Lung (tissue), 12 donors: ENCODE results near the gene SDCBP2. TPM values are rescaled to one million over a fixed set of nuclear protein-coding genes. Genes with fewer than 3 reads are reported as not detected.

ENCODE experiments used
- ATAC-seq: fragments of 200-7000 bp; cut with Tn5 transposase; one replicate; pipeline ENCODE4 v1.9.1; 2020; ENCODE audit warnings: moderate number of reproducible peaks; ENCODE audit not compliant: insufficient read depth, low FRiP score
- DNase-seq, 3 donors: peaks; one replicate each; pipeline ENCODE4 v3.0.0-alpha.2; 2013 to 2017
- H3K27ac ChIP-seq, 2 donors: one replicate each; pipeline ENCODE4 v1.5.1; 2013; ENCODE audit warnings: mild to moderate bottlenecking in 2 of 2, moderate library complexity in 2 of 2, control low read depth in 1 of 2, inconsistent platforms in 1 of 2, low read depth in 1 of 2, low read length in 1 of 2
- H3K27me3 ChIP-seq, 3 donors: one replicate each; pipeline ENCODE4 v1.5.1; 2013; ENCODE audit warnings: low read length in 2 of 3; ENCODE audit not compliant: control insufficient read depth in 3 of 3, insufficient read depth in 3 of 3
- H3K36me3 ChIP-seq, 4 donors: one replicate each; pipeline ENCODE4 v1.5.1; 2013; ENCODE audit warnings: low read length in 4 of 4, mild to moderate bottlenecking in 1 of 4, moderate library complexity in 1 of 4; ENCODE audit not compliant: control insufficient read depth in 4 of 4, insufficient read depth in 4 of 4
- H3K4me1 ChIP-seq, 5 donors: one replicate each; pipeline ENCODE4 v1.5.1; 2013; ENCODE audit warnings: low read length in 5 of 5, mild to moderate bottlenecking in 2 of 5, moderate library complexity in 1 of 5; ENCODE audit not compliant: control insufficient read depth in 5 of 5, insufficient read depth in 5 of 5
- H3K4me3 ChIP-seq: one replicate; pipeline ENCODE4 v1.5.1; 2013; ENCODE audit warnings: mild to moderate bottlenecking, control low read depth, moderate library complexity
- H3K9ac ChIP-seq, 2 donors: one replicate each; pipeline ENCODE4 v1.5.1; 2013; ENCODE audit warnings: low read length in 2 of 2, control low read depth in 1 of 2; ENCODE audit not compliant: insufficient read depth in 1 of 2
- H3K9me3 ChIP-seq, 4 donors: one replicate each; pipeline ENCODE4 v1.5.1; 2013; ENCODE audit warnings: low read length in 3 of 4, mild to moderate bottlenecking in 1 of 4, moderate library complexity in 1 of 4; ENCODE audit not compliant: control insufficient read depth in 4 of 4, insufficient read depth in 3 of 4
- WGBS, 2 donors: extraction: QIAGEN DNeasy Blood & Tissue Kit; methylation state at CpG; one replicate each; pipeline ENCODE4 v1.1.7; 2013; 5-methylcytosine and 5-hydroxymethylcytosine counted together
- polyA plus RNA-seq, 2 donors: library from polyadenylated mRNA; stranded (reverse); fragments of 200-250 nt; gene quantifications; one replicate each; pipeline ENCODE4 v1.2.1, GENCODE V29; 2013
- total RNA-seq, 2 donors: library from RNA; depleted of rRNA in 1 of 2; stranded (reverse); fragments of >200 nt in 1 of 2; gene quantifications; one replicate each; pipeline ENCODE4 v1.2.1, GENCODE V29; 2014 to 2021
- TF ChIP-seq, protein P1 (sequence below): IDR thresholded peaks from 2 replicates; pipeline ENCODE4 v1.5.1; 2012; ENCODE audit warnings: mild to moderate bottlenecking; ENCODE audit errors: control extremely low read depth, extremely low read depth
- donor health status: control.
- donor health status: control.
- donor health status: Bipolar disorder and iron deficiency.
- donor health status: healthy.
- donor health status: DM: yes; HTN: yes; CAD: no.

SDCBP2 gene
- total and polyA plus RNA-seq, 4 donors, result 3.5 to 18.1 (median 12.5) TPM

DNA sequence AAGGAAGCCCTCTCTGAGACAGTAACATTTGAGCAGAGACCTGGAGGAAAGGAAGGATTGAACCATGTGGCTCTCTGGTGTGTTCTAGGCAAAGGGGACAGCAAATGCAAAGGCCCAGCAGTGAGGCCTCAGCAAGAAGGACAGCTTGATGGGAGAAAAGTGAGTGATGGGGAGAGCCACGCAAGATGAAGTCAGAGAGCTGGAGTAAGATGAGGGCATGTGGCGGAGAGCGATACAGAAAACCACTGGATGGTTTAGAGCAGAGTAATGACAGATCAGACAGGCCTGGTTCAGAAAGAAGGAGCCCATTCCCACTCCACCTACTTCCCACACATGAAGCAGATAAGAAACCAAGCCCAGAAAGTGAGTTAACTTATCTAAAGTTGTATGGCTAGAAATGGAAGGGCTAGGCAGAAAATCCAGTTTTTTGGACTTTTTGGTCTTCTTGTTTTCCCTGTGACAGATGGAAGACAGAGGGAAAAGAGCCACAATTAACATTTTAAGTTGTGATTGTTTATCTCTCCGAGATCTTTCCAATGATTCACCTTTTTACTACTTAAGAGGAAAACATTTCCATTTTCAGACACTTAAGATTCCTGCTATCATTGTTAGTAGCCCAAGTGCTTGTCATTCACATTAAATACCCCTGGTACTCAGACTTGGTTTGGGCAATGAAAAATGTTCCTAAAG, 63.6 kb downstream of the SDCBP2 start:
- 96 to 97% methylated on average over 4 of the region's 4 CpGs for WGBS, 2 donors
- TF ChIP-seq, protein P1, sequence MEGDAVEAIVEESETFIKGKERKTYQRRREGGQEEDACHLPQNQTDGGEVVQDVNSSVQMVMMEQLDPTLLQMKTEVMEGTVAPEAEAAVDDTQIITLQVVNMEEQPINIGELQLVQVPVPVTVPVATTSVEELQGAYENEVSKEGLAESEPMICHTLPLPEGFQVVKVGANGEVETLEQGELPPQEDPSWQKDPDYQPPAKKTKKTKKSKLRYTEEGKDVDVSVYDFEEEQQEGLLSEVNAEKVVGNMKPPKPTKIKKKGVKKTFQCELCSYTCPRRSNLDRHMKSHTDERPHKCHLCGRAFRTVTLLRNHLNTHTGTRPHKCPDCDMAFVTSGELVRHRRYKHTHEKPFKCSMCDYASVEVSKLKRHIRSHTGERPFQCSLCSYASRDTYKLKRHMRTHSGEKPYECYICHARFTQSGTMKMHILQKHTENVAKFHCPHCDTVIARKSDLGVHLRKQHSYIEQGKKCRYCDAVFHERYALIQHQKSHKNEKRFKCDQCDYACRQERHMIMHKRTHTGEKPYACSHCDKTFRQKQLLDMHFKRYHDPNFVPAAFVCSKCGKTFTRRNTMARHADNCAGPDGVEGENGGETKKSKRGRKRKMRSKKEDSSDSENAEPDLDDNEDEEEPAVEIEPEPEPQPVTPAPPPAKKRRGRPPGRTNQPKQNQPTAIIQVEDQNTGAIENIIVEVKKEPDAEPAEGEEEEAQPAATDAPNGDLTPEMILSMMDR, result no peak
- Histone ChIP-seq H3K4me1 (peaks cover 0 to 16% (median 0%) of the 10 kb centered on the region in 5 donors), H3K9ac (no peak overlapping the region), H3K27me3 (peaks cover 0 to 5% (median 0%) of the 10 kb centered on the region in 3 donors), H3K4me3 (no peak overlapping the region), H3K9me3 (peaks cover 0 to 2% (median 0%) of the 10 kb centered on the region in 4 donors), H3K36me3 (peaks cover 0 to 1% (median 0%) of the 10 kb centered on the region in 4 donors), H3K27ac (no peak overlapping the region)
- no peak for ATAC-seq
- DNase-seq, result no peak

DNA sequence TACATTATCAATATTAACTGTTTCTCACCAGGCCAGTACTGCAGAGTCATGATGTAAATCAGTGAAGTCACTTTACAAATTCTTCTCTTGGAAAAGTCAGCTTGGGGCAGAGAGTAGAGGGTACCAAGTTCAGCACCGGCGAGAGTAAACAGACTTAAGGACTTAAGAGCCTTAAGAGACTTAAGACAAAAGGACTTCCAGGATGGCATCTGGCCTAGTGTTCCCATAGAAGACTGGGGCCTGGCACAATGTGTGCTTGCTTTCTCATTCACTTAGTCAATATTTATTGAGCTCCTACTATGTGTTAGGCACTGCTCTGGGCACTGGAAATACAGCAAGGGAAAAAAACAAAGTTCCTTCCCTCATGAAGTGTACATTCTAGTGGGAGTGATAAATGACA, 64.2 kb downstream of the SDCBP2 start:
- Histone ChIP-seq H3K27me3 (peaks cover 0 to 5% (median 0%) of the 10 kb centered on the region in 3 donors), H3K4me1 (peaks cover 0 to 16% (median 0%) of the 10 kb centered on the region in 5 donors), H3K27ac (no peak overlapping the region), H3K4me3 (no peak overlapping the region), H3K9ac (no peak overlapping the region), H3K9me3 (peaks cover 0 to 2% (median 0%) of the 10 kb centered on the region in 4 donors), H3K36me3 (peaks cover 0 to 1% (median 0%) of the 10 kb centered on the region in 4 donors)
- no peak for DNase-seq
- 76 to 85% methylated on average over 2 of the region's 2 CpGs for WGBS, 2 donors
- no peak for ATAC-seq
- TF ChIP-seq, protein P1, result no peak

DNA sequence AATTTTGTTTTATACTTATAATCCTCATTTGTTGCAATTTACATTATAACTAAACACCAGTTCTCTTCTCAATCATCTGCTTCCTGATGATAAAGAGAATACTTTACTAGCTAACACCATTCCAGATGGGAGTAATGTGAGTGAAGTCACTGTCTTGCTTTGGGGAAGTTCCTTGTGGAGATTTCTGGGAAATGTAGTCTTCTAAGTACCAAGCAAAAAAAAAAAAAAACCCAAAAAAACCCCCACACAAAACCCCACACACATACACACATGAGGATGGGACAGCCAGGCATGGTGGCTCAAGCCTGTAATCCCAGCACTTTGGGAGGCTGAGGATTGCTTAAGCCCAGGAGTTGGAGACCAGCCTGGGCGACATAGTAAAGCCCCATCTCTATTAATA, 65.1 kb downstream of the SDCBP2 start:
- peaks cover 0 to 1% (median 0%) of the 10 kb centered on the region in 4 donors for H3K36me3 ChIP-seq
- H3K9me3 ChIP-seq, result peaks cover 0 to 2% (median 0%) of the 10 kb centered on the region in 4 donors
- no peak overlapping the region for H3K4me3 ChIP-seq
- no peak overlapping the region for H3K27ac ChIP-seq
- H3K9ac ChIP-seq, result no peak overlapping the region
- H3K27me3 ChIP-seq, result peaks cover 0 to 5% (median 0%) of the 10 kb centered on the region in 3 donors
- peaks cover 0 to 16% (median 0%) of the 10 kb centered on the region in 5 donors for H3K4me1 ChIP-seq
- TF ChIP-seq, protein P1, result no peak
- ATAC-seq, result no peak
- DNase-seq, result no peak
- 86 to 88% methylated on average over 1 of the region's 1 CpG for WGBS, 2 donors

Other genes with a start within 250 kb of the SDCBP2 start
- gene PSMF1, start 210.5 kb downstream of the SDCBP2 start, total RNA-seq, result 100 to 1,000 TPM in 1 of 2 donors, 10 to 100 TPM in 1; 47.9 to 161 TPM
- 10 to 100 TPM; 37.5 to 88.5 TPM for gene PSMF1, start 210.5 kb downstream of the SDCBP2 start, polyA plus RNA-seq
- 10 to 100 TPM in 1 of 2 donors, 1 to 10 TPM in 1; 5.0 to 10.9 TPM for gene TMEM74B, start 144.2 kb downstream of the SDCBP2 start, total RNA-seq
- gene TMEM74B, start 144.2 kb downstream of the SDCBP2 start, polyA plus RNA-seq, result 10 to 100 TPM in 1 of 2 donors, 1 to 10 TPM in 1; 2.3 to 10.3 TPM
- gene C20orf202, start 125.7 kb downstream of the SDCBP2 start, total RNA-seq, result 1 to 10 TPM in 1 of 2 donors, under 1 TPM in 1; 0.37 to 1.0 TPM
- gene C20orf202, start 125.7 kb downstream of the SDCBP2 start, polyA plus RNA-seq, result under 1 TPM; 0.11 to 0.39 TPM
- gene RAD21L1, start 103.1 kb downstream of the SDCBP2 start, total RNA-seq, result under 1 TPM in 1 of 2 donors, not detected in 1; 0.23 TPM
- under 1 TPM in 1 of 2 donors, not detected in 1; 0.02 TPM for gene RAD21L1, start 103.1 kb downstream of the SDCBP2 start, polyA plus RNA-seq
- 1 to 10 TPM; 1.6 to 3.3 TPM for gene SNPH, start 62.8 kb downstream of the SDCBP2 start, total RNA-seq
- 1 to 10 TPM; 1.2 to 2.6 TPM for gene SNPH, start 62.8 kb downstream of the SDCBP2 start, polyA plus RNA-seq
- 100 to 1,000 TPM; 145 to 308 TPM for gene FKBP1A, start 63.9 kb upstream of the SDCBP2 start, total RNA-seq
- gene FKBP1A, start 63.9 kb upstream of the SDCBP2 start, polyA plus RNA-seq, result 100 to 1,000 TPM; 246 to 465 TPM
- 10 to 100 TPM; 42.9 to 84.8 TPM for gene NSFL1C, start 137.7 kb upstream of the SDCBP2 start, total RNA-seq
- gene NSFL1C, start 137.7 kb upstream of the SDCBP2 start, polyA plus RNA-seq, result 10 to 100 TPM; 39.0 to 63.3 TPM
- 10 to 100 TPM in 1 of 2 donors, 1 to 10 TPM in 1; 4.7 to 18.5 TPM for gene SIRPB2, start 162.3 kb upstream of the SDCBP2 start, total RNA-seq
- gene SIRPB2, start 162.3 kb upstream of the SDCBP2 start, polyA plus RNA-seq, result 10 to 100 TPM in 1 of 2 donors, 1 to 10 TPM in 1; 3.9 to 30.9 TPM
- gene SIRPD, start 228.6 kb upstream of the SDCBP2 start, total RNA-seq, result under 1 TPM; 0.28 to 0.86 TPM
- gene SIRPD, start 228.6 kb upstream of the SDCBP2 start, polyA plus RNA-seq, result 1 to 10 TPM in 1 of 2 donors, under 1 TPM in 1; 0.75 to 1.9 TPM